GM12872 (cell line): ENCODE data around the gene CIDEA.

Source experiments
- CTCF ChIP-seq: IDR thresholded peaks from 3 replicates; pipeline ENCODE4 v1.5.1; 2011; ENCODE audit warnings: low read depth, mild to moderate bottlenecking, low read length, moderate library complexity; ENCODE audit not compliant: insufficient read depth

Gene CIDEA

GRCh38 chr18:12302391-12303147 lies 48.4 kb downstream of the CIDEA start:
- TF ChIP-seq CTCF: no peak

- no peak for TF ChIP-seq CTCF
Observed at GRCh38 chr18:12304351-12305210, 50.4 kb downstream of the CIDEA start.

- TF ChIP-seq CTCF: no peak
Observed at GRCh38 chr18:12305211-12305610, 51.0 kb downstream of the CIDEA start.

GRCh38 chr18:12305930-12306629 lies 51.9 kb downstream of the CIDEA start:
- no peak for TF ChIP-seq CTCF

- no peak for TF ChIP-seq CTCF
Observed at GRCh38 chr18:12306752-12307700, 52.9 kb downstream of the CIDEA start.

- TF ChIP-seq CTCF: no peak
Observed at GRCh38 chr18:12307701-12308385, 53.7 kb downstream of the CIDEA start, which contains the start of gene TUBB6. TSS of gene TUBB6 (plus strand) at chr18:12308241. CDS start at chr18:12308293, 52 bp downstream.
